ENCODE data around the gene GIGYF2.

Gene GIGYF2

GRCh38 chr2:232880764-232881351, 183.7 kb downstream of the GIGYF2 start:
- Histone ChIP-seq H3K27me3 (replicated peaks; ENCODE audit: control insufficient read depth, insufficient read depth, low read length, poor library complexity, severe bottlenecking) (peaks cover under 1% of the 10 kb centered on the region), H3K36me3 (ENCODE audit: control insufficient read depth, insufficient read depth, low read length) (no peaks in the 10 kb centered on the region), H3K4me1 (ENCODE audit: control insufficient read depth, insufficient read depth, low read length, poor library complexity, severe bottlenecking) (no peaks in the 10 kb centered on the region), H3K4me3 (ENCODE audit: insufficient read depth, low read depth, low read length, poor library complexity, severe bottlenecking) (no peak overlapping the region), H3K27ac (ENCODE audit: insufficient read depth, low read length, poor library complexity, severe bottlenecking) (no peak overlapping the region), H3K9me3 (ENCODE audit: control insufficient read depth, low read length) (no peaks in the 10 kb centered on the region)
- DNase-seq, result no peak

GRCh38 chr2:232882085-232882484, 185.0 kb downstream of the GIGYF2 start:
- no peaks in the 10 kb centered on the region for H3K9me3 ChIP-seq (ENCODE audit: control insufficient read depth, low read length)
- DNase-seq, result no peak
- no peak overlapping the region for H3K27ac ChIP-seq (ENCODE audit: insufficient read depth, low read length, poor library complexity, severe bottlenecking)
- no peaks in the 10 kb centered on the region for H3K27me3 ChIP-seq (replicated peaks; ENCODE audit: control insufficient read depth, insufficient read depth, low read length, poor library complexity, severe bottlenecking)
- H3K4me3 ChIP-seq (ENCODE audit: insufficient read depth, low read depth, low read length, poor library complexity, severe bottlenecking), result no peak overlapping the region
- H3K4me1 ChIP-seq (ENCODE audit: control insufficient read depth, insufficient read depth, low read length, poor library complexity, severe bottlenecking), result no peaks in the 10 kb centered on the region
- no peaks in the 10 kb centered on the region for H3K36me3 ChIP-seq (ENCODE audit: control insufficient read depth, insufficient read depth, low read length)

GRCh38 chr2:232882505-232883115, 185.5 kb downstream of the GIGYF2 start:
- Histone ChIP-seq H3K4me3 (ENCODE audit: insufficient read depth, low read depth, low read length, poor library complexity, severe bottlenecking) (no peak overlapping the region), H3K4me1 (ENCODE audit: control insufficient read depth, insufficient read depth, low read length, poor library complexity, severe bottlenecking) (no peaks in the 10 kb centered on the region), H3K36me3 (ENCODE audit: control insufficient read depth, insufficient read depth, low read length) (no peaks in the 10 kb centered on the region), H3K9me3 (ENCODE audit: control insufficient read depth, low read length) (no peaks in the 10 kb centered on the region), H3K27ac (ENCODE audit: insufficient read depth, low read length, poor library complexity, severe bottlenecking) (no peak overlapping the region), H3K27me3 (replicated peaks; ENCODE audit: control insufficient read depth, insufficient read depth, low read length, poor library complexity, severe bottlenecking) (no peaks in the 10 kb centered on the region)
- DNase-seq, result no peak

GRCh38 chr2:232883116-232883721, 186.1 kb downstream of the GIGYF2 start:
- no peak overlapping the region for H3K27ac ChIP-seq (ENCODE audit: insufficient read depth, low read length, poor library complexity, severe bottlenecking)
- H3K4me1 ChIP-seq (ENCODE audit: control insufficient read depth, insufficient read depth, low read length, poor library complexity, severe bottlenecking), result no peaks in the 10 kb centered on the region
- no peaks in the 10 kb centered on the region for H3K9me3 ChIP-seq (ENCODE audit: control insufficient read depth, low read length)
- H3K27me3 ChIP-seq (replicated peaks; ENCODE audit: control insufficient read depth, insufficient read depth, low read length, poor library complexity, severe bottlenecking), result no peaks in the 10 kb centered on the region
- DNase-seq, result no peak
- H3K36me3 ChIP-seq (ENCODE audit: control insufficient read depth, insufficient read depth, low read length), result no peaks in the 10 kb centered on the region
- H3K4me3 ChIP-seq (ENCODE audit: insufficient read depth, low read depth, low read length, poor library complexity, severe bottlenecking), result no peak overlapping the region

GRCh38 chr2:232884001-232884421, 186.9 kb downstream of the GIGYF2 start:
- Histone ChIP-seq H3K9me3 (ENCODE audit: control insufficient read depth, low read length) (no peaks in the 10 kb centered on the region), H3K27ac (ENCODE audit: insufficient read depth, low read length, poor library complexity, severe bottlenecking) (no peak overlapping the region), H3K4me1 (ENCODE audit: control insufficient read depth, insufficient read depth, low read length, poor library complexity, severe bottlenecking) (no peaks in the 10 kb centered on the region), H3K4me3 (ENCODE audit: insufficient read depth, low read depth, low read length, poor library complexity, severe bottlenecking) (no peak overlapping the region), H3K27me3 (replicated peaks; ENCODE audit: control insufficient read depth, insufficient read depth, low read length, poor library complexity, severe bottlenecking) (no peaks in the 10 kb centered on the region), H3K36me3 (ENCODE audit: control insufficient read depth, insufficient read depth, low read length) (no peaks in the 10 kb centered on the region)
- DNase-seq, result no peak

GRCh38 chr2:232884549-232885263, 187.6 kb downstream of the GIGYF2 start:
- Histone ChIP-seq H3K36me3 (ENCODE audit: control insufficient read depth, insufficient read depth, low read length) (no peaks in the 10 kb centered on the region), H3K4me3 (ENCODE audit: insufficient read depth, low read depth, low read length, poor library complexity, severe bottlenecking) (no peak overlapping the region), H3K4me1 (ENCODE audit: control insufficient read depth, insufficient read depth, low read length, poor library complexity, severe bottlenecking) (no peaks in the 10 kb centered on the region), H3K9me3 (ENCODE audit: control insufficient read depth, low read length) (no peaks in the 10 kb centered on the region), H3K27ac (ENCODE audit: insufficient read depth, low read length, poor library complexity, severe bottlenecking) (no peak overlapping the region), H3K27me3 (replicated peaks; ENCODE audit: control insufficient read depth, insufficient read depth, low read length, poor library complexity, severe bottlenecking) (no peaks in the 10 kb centered on the region)
- DNase-seq, result no peak

- H3K9me3 ChIP-seq (ENCODE audit: control insufficient read depth, low read length), result no peaks in the 10 kb centered on the region
- no peak overlapping the region for H3K4me3 ChIP-seq (ENCODE audit: insufficient read depth, low read depth, low read length, poor library complexity, severe bottlenecking)
- peaks cover 2% of the 10 kb centered on the region for H3K27me3 ChIP-seq (replicated peaks; ENCODE audit: control insufficient read depth, insufficient read depth, low read length, poor library complexity, severe bottlenecking)
- H3K4me1 ChIP-seq (ENCODE audit: control insufficient read depth, insufficient read depth, low read length, poor library complexity, severe bottlenecking), result no peaks in the 10 kb centered on the region
- no peaks in the 10 kb centered on the region for H3K36me3 ChIP-seq (ENCODE audit: control insufficient read depth, insufficient read depth, low read length)
- H3K27ac ChIP-seq (ENCODE audit: insufficient read depth, low read length, poor library complexity, severe bottlenecking), result no peak overlapping the region
- DNase-seq, result no peak
Measured at GRCh38 chr2:232885264-232885961, 188.3 kb downstream of the GIGYF2 start.

GRCh38 chr2:232886176-232886575, 189.0 kb downstream of the GIGYF2 start:
- H3K9me3 ChIP-seq (ENCODE audit: control insufficient read depth, low read length), result no peaks in the 10 kb centered on the region
- DNase-seq, result no peak
- H3K4me1 ChIP-seq (ENCODE audit: control insufficient read depth, insufficient read depth, low read length, poor library complexity, severe bottlenecking), result no peaks in the 10 kb centered on the region
- H3K36me3 ChIP-seq (ENCODE audit: control insufficient read depth, insufficient read depth, low read length), result no peaks in the 10 kb centered on the region
- no peak overlapping the region for H3K27ac ChIP-seq (ENCODE audit: insufficient read depth, low read length, poor library complexity, severe bottlenecking)
- no peak overlapping the region for H3K4me3 ChIP-seq (ENCODE audit: insufficient read depth, low read depth, low read length, poor library complexity, severe bottlenecking)
- peaks cover 4% of the 10 kb centered on the region for H3K27me3 ChIP-seq (replicated peaks; ENCODE audit: control insufficient read depth, insufficient read depth, low read length, poor library complexity, severe bottlenecking)

GRCh38 chr2:232886632-232887031, 189.5 kb downstream of the GIGYF2 start:
- Histone ChIP-seq H3K9me3 (ENCODE audit: control insufficient read depth, low read length) (no peaks in the 10 kb centered on the region), H3K27ac (ENCODE audit: insufficient read depth, low read length, poor library complexity, severe bottlenecking) (no peak overlapping the region), H3K4me1 (ENCODE audit: control insufficient read depth, insufficient read depth, low read length, poor library complexity, severe bottlenecking) (no peaks in the 10 kb centered on the region), H3K36me3 (ENCODE audit: control insufficient read depth, insufficient read depth, low read length) (no peaks in the 10 kb centered on the region), H3K27me3 (replicated peaks; ENCODE audit: control insufficient read depth, insufficient read depth, low read length, poor library complexity, severe bottlenecking) (peaks cover 4% of the 10 kb centered on the region), H3K4me3 (ENCODE audit: insufficient read depth, low read depth, low read length, poor library complexity, severe bottlenecking) (no peak overlapping the region)
- no peak for DNase-seq

All from effector memory CD4-positive, alpha-beta T cell (primary cell).